Hematopoietic multipotent progenitor cell treated with erythropoietin and hydrocortisone succinate and interleukin-3 and kit ligand, for 15 days (in vitro differentiated cells): Measurements from ENCODE around the gene HOXB1.
"Not testable (repeated sequence)": the region's sequence is repeated elsewhere in the genome, so short reads cannot be mapped to it uniquely, and the experiment has no call there.

Experiments
- DNase-seq: peaks from one replicate; pipeline ENCODE4 v3.0.0-alpha.2; 2015; ENCODE audit warnings: low spot score

The HOXB1 gene

DNA sequence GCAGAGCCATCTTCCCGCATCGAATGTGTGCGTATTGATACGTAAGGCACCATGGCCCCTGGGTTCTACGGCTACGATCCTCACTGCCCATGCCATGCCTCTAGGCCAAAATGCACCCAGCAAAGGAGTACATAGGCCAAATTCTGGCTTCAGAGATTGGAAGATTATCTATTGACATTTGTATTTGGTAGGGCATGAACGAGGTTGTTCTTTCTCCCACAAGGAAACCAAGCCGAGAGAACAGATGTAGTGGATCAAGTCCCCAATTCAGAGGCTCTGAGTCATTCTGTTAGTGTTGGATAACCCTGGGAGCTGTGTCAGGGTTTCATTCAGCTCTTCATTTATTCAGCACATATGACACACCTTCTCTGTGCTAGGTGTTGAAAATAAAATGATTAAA, 36.5 kb downstream of the HOXB1 start:
- DNase-seq = no peak

DNA sequence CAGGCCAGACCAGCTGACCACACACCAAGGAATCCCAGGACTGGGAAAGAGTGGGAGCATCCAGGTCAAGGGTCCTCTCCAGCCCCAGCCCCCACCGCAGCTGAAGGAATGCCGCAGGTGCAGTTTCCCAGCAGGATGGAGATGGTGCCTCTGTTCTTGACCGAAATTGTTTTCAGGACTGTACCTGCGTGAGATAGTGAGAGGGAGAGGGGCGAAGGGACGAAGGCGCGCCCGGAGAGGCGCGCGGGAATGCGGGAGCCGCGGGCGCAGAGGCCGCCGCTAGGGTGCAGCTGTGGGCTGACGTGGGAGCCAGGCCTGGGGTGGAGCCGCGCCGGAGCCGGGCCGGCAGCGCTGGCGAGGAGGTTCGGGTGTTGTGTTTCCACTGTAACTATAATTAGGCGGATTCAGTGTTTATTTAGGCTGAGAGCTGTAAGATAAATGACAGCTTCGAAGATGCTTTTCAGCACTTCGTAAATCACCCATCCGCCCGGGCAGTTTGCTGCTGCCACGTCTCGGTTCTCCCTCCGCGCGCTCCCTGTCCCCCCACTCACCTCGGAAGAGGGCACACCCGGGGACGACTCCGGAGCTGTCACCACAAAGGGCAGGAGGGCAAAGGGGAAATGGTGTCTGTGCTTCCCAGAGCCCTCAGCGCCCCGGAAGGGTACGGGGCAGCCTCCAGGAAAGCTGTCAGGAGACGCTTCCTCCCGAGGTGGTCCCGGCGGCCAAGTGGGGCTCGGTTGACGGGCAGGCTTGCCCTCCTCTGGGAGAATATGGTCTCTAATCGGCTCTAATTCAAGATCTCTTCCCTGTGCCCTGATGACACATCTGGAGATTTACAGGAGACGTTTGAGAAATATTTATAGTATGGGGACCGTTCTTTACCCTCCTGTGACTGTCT, 38.2 kb downstream of the HOXB1 start:
- DNase-seq = peak; percentile 77

DNA sequence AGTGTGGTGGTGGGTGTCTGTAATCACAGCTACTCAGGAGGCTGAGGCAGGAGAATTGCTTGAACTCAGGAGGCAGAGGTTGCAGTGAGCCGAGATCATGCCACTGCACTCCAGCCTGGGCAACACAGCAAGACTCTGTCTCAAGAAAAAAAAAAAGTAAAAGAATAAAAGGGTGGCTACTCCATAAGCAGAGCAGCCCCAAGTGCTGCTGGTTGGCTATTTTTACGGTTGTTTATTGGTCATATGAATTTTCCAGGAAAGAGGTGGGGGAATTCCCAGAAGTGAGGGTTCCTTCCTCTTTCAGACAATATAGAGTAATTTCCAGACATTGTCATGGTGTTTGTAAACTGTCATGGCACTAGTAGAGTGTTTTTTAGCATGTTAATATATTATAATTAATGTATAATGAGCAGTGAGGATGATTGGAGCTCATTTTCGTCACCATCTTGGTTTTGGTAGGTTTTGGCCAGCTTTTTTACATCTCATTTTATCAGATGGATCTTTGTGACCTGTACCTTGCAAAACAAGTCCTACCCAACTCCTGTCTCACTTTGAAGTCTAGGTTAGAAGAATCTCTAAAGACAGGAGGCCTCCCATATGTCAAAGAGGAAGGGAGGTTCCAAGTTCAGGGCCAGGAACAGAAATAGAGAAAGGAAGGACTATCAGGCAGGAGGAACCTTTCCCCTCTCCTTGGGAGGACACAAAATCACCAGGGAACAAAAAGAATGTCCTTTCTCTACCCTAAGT, 39.1 kb downstream of the HOXB1 start:
- DNase-seq = peak; percentile 42

DNA sequence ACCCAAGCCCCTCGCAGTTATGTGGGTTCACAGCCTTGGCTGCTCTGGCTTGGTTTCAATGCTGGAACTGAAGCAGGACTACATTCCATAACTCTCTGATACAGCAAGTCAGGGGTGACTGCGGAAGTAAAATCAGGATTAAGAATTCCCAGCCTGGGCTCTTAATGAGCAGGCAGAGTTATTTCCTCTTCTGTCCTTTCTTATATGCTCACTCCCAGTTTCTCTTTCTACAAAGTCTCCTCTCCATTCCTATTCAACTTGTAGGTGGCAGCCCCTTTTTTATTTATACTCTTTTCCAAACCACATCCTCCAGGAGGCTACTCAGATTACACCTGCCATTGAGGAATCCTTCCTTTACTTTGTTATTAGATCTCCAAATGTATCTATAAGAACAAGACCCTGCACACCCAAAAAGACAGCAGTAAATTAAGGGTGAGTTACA, 40.3 kb downstream of the HOXB1 start:
- no peak for DNase-seq

DNA sequence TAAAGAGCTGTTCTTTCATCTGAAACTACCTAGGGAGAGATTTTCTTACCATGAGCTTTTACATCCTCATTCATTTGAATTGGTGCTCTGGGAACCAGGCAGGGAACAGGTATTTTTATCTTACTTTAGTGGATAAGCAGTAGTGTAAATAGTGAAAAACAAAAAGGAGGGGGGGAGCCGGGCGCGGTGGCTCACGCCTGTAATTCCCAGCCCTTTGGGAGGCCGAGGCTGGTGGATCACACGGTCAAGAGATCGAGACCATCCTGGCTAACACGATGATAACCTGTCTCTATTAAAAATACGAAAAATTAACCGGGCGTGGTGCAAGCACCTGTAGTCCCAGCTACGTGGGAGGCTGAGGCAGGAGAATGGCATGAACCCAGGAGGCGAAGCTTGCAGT, 41.0 kb downstream of the HOXB1 start:
- DNase-seq = no peak

DNA sequence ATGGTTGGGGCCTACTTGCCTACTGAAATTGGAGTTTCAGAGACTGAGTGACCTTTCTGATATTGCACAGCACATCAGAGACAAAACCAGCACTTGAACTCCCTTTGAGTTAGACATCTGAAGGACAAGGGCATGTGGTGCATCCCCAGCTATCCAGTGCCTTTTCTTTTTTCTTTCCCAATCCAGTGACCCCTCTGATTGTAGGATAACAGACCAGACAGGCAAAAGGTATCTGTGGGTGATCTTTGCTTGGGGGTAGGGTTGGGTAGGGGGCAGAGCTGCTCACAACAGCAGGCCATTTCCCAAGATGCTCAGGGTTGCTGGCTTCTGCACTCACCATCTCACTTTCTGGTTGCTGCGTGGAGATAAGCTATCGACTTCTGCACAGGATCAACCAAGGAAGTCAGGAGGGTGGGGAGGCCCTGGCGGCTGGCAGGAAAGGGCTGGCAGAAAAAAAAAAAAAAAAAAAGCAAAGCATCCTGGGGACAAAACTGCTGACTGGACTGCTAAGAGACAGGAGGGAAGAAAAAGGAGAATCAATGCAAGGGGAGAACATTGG, 42.2 kb downstream of the HOXB1 start:
- DNase-seq = peak; percentile 85

DNA sequence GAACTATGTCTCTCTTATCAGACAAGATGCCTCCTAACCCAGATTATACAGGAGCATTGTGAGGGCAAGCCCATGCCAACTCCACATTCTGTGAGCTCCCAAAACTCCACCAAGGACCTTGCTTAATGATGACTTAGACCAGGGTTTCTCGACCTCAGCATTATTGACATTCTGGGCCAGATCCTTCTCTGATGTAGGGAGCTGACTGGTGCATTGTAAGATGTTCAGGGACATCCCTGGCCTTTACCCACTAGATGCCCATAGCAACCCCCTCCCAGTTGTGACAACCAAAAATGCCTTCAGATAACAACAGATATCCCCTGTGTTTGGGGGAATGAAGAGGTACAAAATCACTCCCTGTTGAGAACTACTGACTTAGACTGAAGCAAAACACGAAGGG, 43.6 kb downstream of the HOXB1 start:
- DNase-seq = no peak

DNA sequence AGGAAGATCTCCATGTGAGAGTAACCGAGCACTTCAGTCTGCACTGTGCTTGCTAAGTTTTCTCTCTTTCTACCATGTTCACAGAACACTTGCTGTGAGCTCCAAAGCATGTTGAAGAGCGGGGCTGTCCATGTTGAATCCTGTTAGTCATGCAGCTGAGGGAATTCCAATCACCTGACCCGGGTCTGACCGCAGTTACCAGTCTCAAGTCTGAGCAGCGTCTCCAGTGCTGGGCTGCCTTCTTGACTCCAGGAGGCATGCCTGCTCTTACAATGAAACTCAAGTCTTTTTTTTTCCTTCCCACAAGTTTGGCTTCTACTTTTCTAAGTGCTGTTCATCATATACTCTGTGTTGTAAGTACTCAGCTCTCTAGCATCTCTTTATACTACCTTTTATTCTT, 44.3 kb downstream of the HOXB1 start:
- DNase-seq = no peak

DNA sequence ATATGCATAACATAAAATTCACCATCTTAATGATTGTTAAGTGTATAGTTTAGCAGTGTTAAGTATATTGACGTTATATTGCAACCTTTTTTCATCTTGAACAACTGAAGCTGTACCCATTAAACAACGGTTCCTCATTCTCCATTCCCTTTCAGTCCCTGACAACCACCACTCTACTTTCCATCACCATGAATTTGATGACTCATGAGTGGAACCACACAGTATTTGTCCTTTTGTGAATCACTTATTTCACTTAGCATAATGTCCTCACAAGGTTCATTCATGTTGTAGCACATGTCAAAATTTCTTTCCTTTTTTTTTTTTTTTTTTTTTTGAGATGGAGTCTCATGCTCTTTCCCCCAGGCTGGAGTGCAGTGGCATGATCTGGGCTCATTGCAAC, 46.0 kb downstream of the HOXB1 start:
- no peak for DNase-seq

DNA sequence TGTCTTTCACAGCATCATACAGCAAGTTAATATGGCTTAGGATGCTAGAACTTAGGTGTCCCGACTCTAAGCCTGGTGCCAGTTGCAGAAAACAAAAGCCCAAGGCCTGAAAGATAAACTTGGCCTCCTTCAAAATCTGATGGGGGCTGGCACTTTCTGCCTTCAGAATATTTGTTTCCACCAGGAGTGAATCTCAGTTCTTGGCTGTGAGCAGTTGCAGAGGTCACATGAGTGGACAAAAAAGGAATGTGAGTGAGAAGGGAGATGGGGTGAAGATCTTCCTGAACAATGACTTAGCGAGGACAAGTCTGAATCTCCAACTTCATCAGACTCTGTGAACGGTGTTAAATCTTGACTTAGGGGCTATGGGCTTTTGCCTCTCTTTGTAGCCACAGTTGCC, 46.6 kb downstream of the HOXB1 start:
- DNase-seq = no peak

DNA sequence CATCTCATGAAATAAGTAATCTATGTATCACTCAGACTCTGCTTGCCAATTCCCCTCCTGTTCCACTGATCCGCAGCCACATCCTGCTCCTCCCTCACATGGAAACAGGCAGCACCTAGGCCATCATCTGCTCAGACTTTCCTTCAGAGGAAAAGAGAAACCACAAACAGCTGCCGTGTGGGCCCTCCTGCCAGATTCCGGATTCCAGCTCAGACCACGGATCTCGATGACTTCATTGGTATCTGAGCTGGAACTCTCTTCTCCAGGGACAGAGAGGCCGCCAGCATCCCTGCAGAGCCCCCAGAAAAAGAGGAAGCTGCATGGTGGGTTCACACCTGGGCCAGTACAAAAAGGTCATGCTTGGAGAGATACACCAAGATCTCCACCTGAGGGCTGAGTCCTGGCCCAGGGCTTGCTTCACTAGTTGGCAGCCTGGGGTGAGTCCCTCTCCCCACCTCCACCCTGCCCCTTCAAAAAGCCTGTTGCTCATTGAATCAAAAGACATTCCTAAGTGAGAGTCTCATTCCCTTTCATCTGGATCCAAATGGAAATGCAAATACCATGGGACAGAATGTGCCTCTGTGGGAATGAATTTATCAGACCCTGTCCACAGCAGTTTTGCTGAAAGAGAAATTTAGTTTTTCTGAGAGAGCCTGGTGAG, 47.2 kb downstream of the HOXB1 start:
- no peak for DNase-seq

DNA sequence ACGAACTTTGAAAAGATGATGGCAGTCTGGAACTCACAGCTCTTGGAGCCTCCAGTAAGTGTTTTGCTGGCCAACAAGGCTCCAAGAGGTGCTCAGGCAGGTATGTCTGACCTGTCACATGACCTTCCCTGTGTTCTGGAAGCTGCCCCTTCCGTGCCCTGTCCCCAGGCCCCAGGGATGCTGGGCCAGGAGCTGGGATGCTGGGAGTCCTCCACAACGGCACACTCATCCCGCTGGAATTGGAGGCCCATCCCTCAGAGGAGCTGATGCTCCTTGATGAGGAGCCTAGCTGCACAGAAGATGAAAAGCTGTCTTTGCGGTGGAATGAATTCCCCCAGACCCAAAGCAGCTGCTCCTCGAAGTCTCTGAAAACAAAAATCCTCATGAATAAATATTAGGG, 47.8 kb downstream of the HOXB1 start:
- no peak for DNase-seq

DNA sequence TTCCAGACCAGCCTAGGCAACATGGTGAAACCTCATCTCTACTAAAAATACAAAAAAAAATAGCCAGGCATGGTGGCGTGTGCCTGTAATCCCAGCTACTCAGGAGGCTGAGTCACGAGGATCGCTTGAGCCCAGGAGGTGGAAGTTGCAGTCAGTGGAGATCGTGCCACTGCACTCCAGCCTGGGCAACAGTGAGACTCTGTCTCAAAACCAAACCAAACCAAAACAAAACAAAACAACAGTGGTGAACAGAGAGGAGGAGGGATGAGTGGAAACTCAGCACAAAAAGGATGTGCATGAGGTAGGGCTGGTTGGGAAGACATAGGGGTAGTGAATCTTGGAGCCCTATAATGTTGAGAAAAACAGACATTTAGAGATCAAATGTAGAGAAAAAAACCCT, 48.5 kb downstream of the HOXB1 start:
- DNase-seq = not testable (repeated sequence)

DNA sequence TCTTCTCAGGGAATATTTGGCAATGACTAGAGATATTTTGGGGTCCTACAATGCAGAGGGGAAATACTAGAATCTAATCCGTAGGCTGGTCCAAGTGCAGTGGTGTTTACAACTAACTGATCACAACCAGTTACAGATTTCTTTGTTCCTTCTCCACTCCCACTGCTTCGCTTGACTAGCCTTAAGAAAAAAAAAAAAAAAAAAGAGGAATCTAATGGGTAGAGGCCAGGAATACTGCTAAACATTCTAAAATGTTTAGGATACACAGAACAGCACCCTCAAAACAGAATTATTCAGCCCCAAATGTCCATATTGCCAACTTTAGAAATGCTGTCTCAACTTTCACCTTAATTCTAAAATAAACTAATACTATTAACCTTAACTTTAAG, 51.8 kb downstream of the HOXB1 start:
- DNase-seq = no peak
